OCI-LY7 (cell line): ENCODE data around the gene SEMA6C. TPM values are rescaled to one million over a fixed set of nuclear protein-coding genes. Genes with fewer than 3 reads are reported as not detected.

Experiments
- BruUV-seq: library from RNA; stranded (reverse); fragments of 400-500 nt; replicated peaks from 2 replicates; lab custom pipeline; 2021; lab: Mats Ljungman, UMichigan
- CTCF ChIA-PET: fragments of 300-600 bp; sonication (Branson Sonifier 250); formaldehyde crosslinking; loops from one replicate; lab custom pipeline; 2022; ENCODE audit warnings: antibody characterized with exemption; ENCODE audit not compliant: unreplicated experiment; lab: Charles Lee
- POLR2A ChIA-PET: fragments of 300-600 bp; sonication (Branson Sonifier 250); formaldehyde crosslinking; loops from one replicate; lab custom pipeline; 2022; ENCODE audit warnings: antibody characterized with exemption; lab: Charles Lee
- DNase-seq: peaks from one replicate; pipeline ENCODE4 v3.0.0-alpha.2; 2015; ENCODE audit warnings: low spot score
- H2AFZ ChIP-seq: fragments of 200-600 bp; sonication (generic), shearing (Covaris generic); 2 replicates; pipeline ENCODE4 v1.6.1; 2014; ENCODE audit warnings: mild to moderate bottlenecking, antibody characterized with exemption, low read length, moderate library complexity
- H3K27ac ChIP-seq: fragments of 200-600 bp; sonication (generic); 2 replicates; pipeline ENCODE4 v1.5.1; 2014; ENCODE audit warnings: mixed run types, low read depth, mild to moderate bottlenecking, moderate library complexity, low read length, inconsistent platforms; ENCODE audit not compliant: poor library complexity, severe bottlenecking
- H3K36me3 ChIP-seq: fragments of 200-600 bp; sonication (generic); 2 replicates; pipeline ENCODE4 v1.6.1; 2014; ENCODE audit warnings: mild to moderate bottlenecking, antibody characterized with exemption, low read length, moderate library complexity, mixed read lengths; ENCODE audit not compliant: insufficient read depth
- H3K4me1 ChIP-seq: fragments of 200-600 bp; sonication (generic); 2 replicates; pipeline ENCODE4 v1.5.1; 2014; ENCODE audit warnings: mild to moderate bottlenecking, low read length; ENCODE audit not compliant: insufficient read depth, poor library complexity, severe bottlenecking
- H3K4me2 ChIP-seq: fragments of 200-600 bp; sonication (generic); 2 replicates; pipeline ENCODE4 v1.6.1; 2014; ENCODE audit warnings: mild to moderate bottlenecking, low read length
- H3K4me3 ChIP-seq: fragments of 200-600 bp; sonication (generic); 2 replicates; pipeline ENCODE4 v1.5.1; 2014; ENCODE audit warnings: mild to moderate bottlenecking, low read depth, low read length; ENCODE audit not compliant: poor library complexity, severe bottlenecking
- H3K79me2 ChIP-seq: fragments of 200-600 bp; sonication (generic); 2 replicates; pipeline ENCODE4 v1.6.1; 2016; ENCODE audit warnings: low read depth, mild to moderate bottlenecking, low read length, moderate library complexity, mixed read lengths; ENCODE audit not compliant: insufficient read depth
- H3K9me2 ChIP-seq: fragments of 200-600 bp; sonication (generic); 2 replicates; pipeline ENCODE4 v1.6.1; 2016; ENCODE audit warnings: mild to moderate bottlenecking, low read length, mixed read lengths; ENCODE audit not compliant: insufficient read depth
- H3K9me3 ChIP-seq: fragments of 200-600 bp; sonication (generic); 2 replicates; pipeline ENCODE4 v1.6.1; 2014; ENCODE audit warnings: mild to moderate bottlenecking, mixed run types, low read length, mixed read lengths
- H4K20me1 ChIP-seq: fragments of 200-600 bp; sonication (generic); 2 replicates; pipeline ENCODE4 v1.6.1; 2014; ENCODE audit warnings: mild to moderate bottlenecking, antibody characterized with exemption, low read length, moderate library complexity, mixed read lengths; ENCODE audit not compliant: insufficient read depth
- EZH2phosphoT487 ChIP-seq: fragments of 200-600 bp; sonication (generic); IDR thresholded peaks from 2 replicates; pipeline ENCODE4 v1.6.1; 2018; ENCODE audit warnings: low read depth, borderline replicate concordance, mild to moderate bottlenecking, mixed run types, antibody characterized with exemption, low read length, moderate library complexity, mixed read lengths
- intact Hi-C: fragments of 100-400 bp; cut with micrococcal nuclease; formaldehyde crosslinking; loops from one replicate; pipeline ENCODE4 v1.10.0; 2022; ENCODE audit not compliant: unreplicated experiment
- total RNA-seq, 2 experiments: library from RNA; depleted of rRNA in 1 of 2; stranded (reverse); fragments of >200 nt in 1 of 2; shearing (Covaris generic) in 1 of 2; gene quantifications; 2 replicates each; pipeline ENCODE4 v1.2.3, GENCODE V29; 2014 to 2022
- TF ChIP-seq, protein P1 (sequence below): fragments of 200-600 bp; sonication (generic); conservative IDR thresholded peaks from 2 replicates; pipeline ENCODE4 v1.5.1; 2014; ENCODE audit warnings: mild to moderate bottlenecking, antibody characterized with exemption, low read length, moderate library complexity, mixed read lengths

The SEMA6C gene
- total RNA-seq, 2 experiments from 2014 or later: 1.1 to 1.9 TPM

DNA sequence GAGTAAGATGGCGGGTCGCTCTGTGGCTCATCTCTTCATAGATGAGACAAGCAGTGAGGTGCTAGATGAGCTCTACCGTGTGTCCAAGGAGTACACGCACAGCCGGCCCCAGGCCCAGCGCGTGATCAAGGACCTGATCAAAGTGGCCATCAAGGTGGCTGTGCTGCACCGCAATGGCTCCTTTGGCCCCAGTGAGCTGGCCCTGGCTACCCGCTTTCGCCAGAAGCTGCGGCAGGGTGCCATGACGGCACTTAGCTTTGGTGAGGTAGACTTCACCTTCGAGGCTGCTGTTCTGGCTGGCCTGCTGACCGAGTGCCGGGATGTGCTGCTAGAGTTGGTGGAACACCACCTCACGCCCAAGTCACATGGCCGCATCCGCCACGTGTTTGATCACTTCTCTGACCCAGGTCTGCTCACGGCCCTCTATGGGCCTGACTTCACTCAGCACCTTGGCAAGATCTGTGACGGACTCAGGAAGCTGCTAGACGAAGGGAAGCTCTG, 12.4 kb upstream of the SEMA6C start:
- H3K27ac ChIP-seq: no peak overlapping the region

DNA sequence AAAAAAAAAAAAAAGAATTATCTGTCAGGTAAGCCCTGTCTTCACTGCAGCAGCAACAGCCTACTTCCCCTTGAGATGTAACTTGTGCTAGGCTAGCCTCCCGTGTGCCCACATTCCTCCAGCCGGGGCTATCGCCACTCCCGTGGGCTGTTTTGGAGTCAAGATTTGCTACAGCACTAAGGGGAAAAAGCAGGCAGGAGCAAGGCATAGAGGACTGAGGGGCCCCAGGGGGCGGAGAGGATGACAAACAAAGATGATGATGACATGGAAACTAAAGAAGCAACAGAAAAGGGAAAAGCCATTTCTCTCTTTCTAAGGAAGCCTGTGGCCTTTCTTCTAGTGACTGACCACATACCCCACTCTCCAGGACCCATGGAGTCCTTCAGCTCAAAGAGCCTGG, 11.9 kb upstream of the SEMA6C start:
- no peak for DNase-seq
- no peaks in the 10 kb centered on the region for H3K9me2 ChIP-seq
- BruUV-seq: no TSS peak
- H3K9me3 ChIP-seq: no peaks in the 10 kb centered on the region
- H4K20me1 ChIP-seq: no peaks in the 10 kb centered on the region
- ChIA-PET CTCF (interaction anchor here (2.3 kb wide), 1 partner anchor 58 kb away, joined by 35 read pairs; no protein-coding TSS in a partner anchor), POLR2A (interaction anchor here (0.7 to 0.9 kb wide), 2 partner anchors 17 to 202 kb away, joined by 3 to 5 read pairs; no protein-coding TSS in a partner anchor)
- no peak overlapping the region for H3K27ac ChIP-seq
- peaks cover 16% of the 10 kb centered on the region; the same call in 1 of the 2 replicates for H3K36me3 ChIP-seq
- H3K4me2 ChIP-seq: no peak overlapping the region
- peaks cover 38% of the 10 kb centered on the region for H3K4me1 ChIP-seq
- H2AFZ ChIP-seq: no peak overlapping the region
- TF ChIP-seq, protein P1, sequence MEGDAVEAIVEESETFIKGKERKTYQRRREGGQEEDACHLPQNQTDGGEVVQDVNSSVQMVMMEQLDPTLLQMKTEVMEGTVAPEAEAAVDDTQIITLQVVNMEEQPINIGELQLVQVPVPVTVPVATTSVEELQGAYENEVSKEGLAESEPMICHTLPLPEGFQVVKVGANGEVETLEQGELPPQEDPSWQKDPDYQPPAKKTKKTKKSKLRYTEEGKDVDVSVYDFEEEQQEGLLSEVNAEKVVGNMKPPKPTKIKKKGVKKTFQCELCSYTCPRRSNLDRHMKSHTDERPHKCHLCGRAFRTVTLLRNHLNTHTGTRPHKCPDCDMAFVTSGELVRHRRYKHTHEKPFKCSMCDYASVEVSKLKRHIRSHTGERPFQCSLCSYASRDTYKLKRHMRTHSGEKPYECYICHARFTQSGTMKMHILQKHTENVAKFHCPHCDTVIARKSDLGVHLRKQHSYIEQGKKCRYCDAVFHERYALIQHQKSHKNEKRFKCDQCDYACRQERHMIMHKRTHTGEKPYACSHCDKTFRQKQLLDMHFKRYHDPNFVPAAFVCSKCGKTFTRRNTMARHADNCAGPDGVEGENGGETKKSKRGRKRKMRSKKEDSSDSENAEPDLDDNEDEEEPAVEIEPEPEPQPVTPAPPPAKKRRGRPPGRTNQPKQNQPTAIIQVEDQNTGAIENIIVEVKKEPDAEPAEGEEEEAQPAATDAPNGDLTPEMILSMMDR: no peak
- TF ChIP-seq EZH2phosphoT487: no peak
- intact Hi-C loops: no loop called here
- no peak overlapping the region for H3K4me3 ChIP-seq
- H3K79me2 ChIP-seq: peaks cover 9% of the 10 kb centered on the region; the same call in 1 of the 2 replicates

More for the DNA sequence above, 12.4 kb upstream of the SEMA6C start:
- Histone ChIP-seq H3K36me3 (peaks cover 16% of the 10 kb centered on the region; the same call in 1 of the 2 replicates), H3K9me3 (no peaks in the 10 kb centered on the region), H3K79me2 (peaks cover 9% of the 10 kb centered on the region; the same call in 1 of the 2 replicates), H3K9me2 (no peaks in the 10 kb centered on the region), H4K20me1 (no peaks in the 10 kb centered on the region), H3K4me2 (peak overlapping the region; percentile 40; the same call in 1 of the 2 replicates), H3K4me3 (no peak overlapping the region), H2AFZ (no peak overlapping the region), H3K4me1 (peaks cover 38% of the 10 kb centered on the region)
- intact Hi-C loops: no loop called here
- CTCF ChIA-PET: no interaction called here
- no peak for DNase-seq
- no TSS peak for BruUV-seq
- TF ChIP-seq, protein P1: no peak
- no peak for TF ChIP-seq EZH2phosphoT487
- POLR2A ChIA-PET: interaction anchor here (0.9 kb wide), 1 partner anchor 17 kb away, joined by 3 read pairs; no protein-coding TSS in a partner anchor

DNA sequence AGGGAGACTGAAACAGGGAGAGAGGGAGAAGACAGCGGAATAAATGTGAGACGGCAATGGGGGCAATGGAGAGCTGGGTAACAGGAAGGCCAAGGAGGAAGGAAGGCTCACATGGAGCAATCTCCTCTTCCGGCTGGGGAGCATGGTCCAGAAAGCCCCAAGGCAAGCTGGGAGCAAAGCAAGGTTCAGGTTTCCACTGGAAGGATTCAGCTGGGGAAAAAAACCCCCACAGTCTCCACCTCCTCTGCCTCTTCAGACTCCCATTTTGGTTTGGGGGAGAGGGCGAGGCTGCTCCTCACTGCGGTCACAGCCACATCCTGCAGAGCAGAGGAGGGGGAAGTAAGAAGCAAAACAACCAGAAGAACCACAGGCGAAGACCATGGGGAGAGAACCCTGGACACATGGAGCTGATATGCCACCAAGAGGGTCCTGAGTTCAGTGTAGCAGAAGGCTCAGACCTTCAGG, 10.7 kb upstream of the SEMA6C start:
- intact Hi-C loops: no loop called here
- DNase-seq: peak; percentile 63
- Histone ChIP-seq H4K20me1 (no peaks in the 10 kb centered on the region), H3K36me3 (peaks cover 16% of the 10 kb centered on the region; the same call in 1 of the 2 replicates), H3K9me2 (no peaks in the 10 kb centered on the region), H3K79me2 (peaks cover 9% of the 10 kb centered on the region; the same call in 1 of the 2 replicates), H3K9me3 (no peaks in the 10 kb centered on the region), H3K4me1 (peaks cover 38% of the 10 kb centered on the region), H3K4me3 (peak overlapping the region; percentile 76), H3K4me2 (peak overlapping the region; percentile 92), H3K27ac (peak overlapping the region; percentile 57), H2AFZ (peak overlapping the region; percentile 74)
- no TSS peak for BruUV-seq
- CTCF ChIA-PET: interaction anchor here (0.6 to 2.4 kb wide), 7 partner anchors 9 to 618 kb away, joined by 3 to 35 read pairs (median 5); no protein-coding TSS in a partner anchor
- TF ChIP-seq, protein P1: no peak
- no peak for TF ChIP-seq EZH2phosphoT487
- POLR2A ChIA-PET: interaction anchor here (0.6 to 2.2 kb wide), 14 partner anchors 9 to 153 kb away, joined by 3 to 14 read pairs (median 4); partner anchors contain the start of genes CDC42SE1, SCNM1 and VPS72
